H1 (cell line): Measurements from ENCODE around the gene PLA2G15. TPM values are rescaled to one million over a fixed set of nuclear protein-coding genes. Genes with fewer than 3 reads are reported as not detected.

ENCODE experiments used
- CTCF ChIA-PET: fragments of 300-600 bp; sonication (Branson Sonifier 250); formaldehyde crosslinking; loops from one replicate; lab custom pipeline; 2021; ENCODE audit not compliant: partially characterized antibody; lab: Charles Lee
- POLR2A ChIA-PET: fragments of 300-600 bp; sonication (Branson Sonifier 250); formaldehyde crosslinking; loops from one replicate; lab custom pipeline; 2021; ENCODE audit warnings: inconsistent platforms; ENCODE audit not compliant: partially characterized antibody; lab: Charles Lee
- DNase-seq, 2 experiments: peaks; one replicate each; pipeline versions ENCODE4 v3.0.0 to v3.0.0-alpha.2; 2010 to 2022; ENCODE audit warnings: low spot score in 2 of 2, low read depth in 1 of 2, mixed read lengths in 1 of 2
- FAIRE-seq: peaks from 2 replicates; lab custom pipeline; 2011; peaks lifted over from hg19 to GRCh38; lab: Jason Lieb, UNC
- H2AFZ ChIP-seq: 2 replicates; pipeline ENCODE4 v1.8.1; 2012; ENCODE audit warnings: low read length, inconsistent platforms
- H2AK5ac ChIP-seq: 2 replicates; pipeline ENCODE4 v1.6.1; 2013; ENCODE audit warnings: low read depth, low read length
- H2BK120ac ChIP-seq: replicated peaks from 2 replicates; pipeline ENCODE3; 2013; ENCODE audit warnings: low read depth, low read length, inconsistent platforms
- H2BK12ac ChIP-seq: 2 replicates; pipeline ENCODE4 v1.6.1; 2013; ENCODE audit warnings: low read depth, low read length
- H2BK15ac ChIP-seq: 2 replicates; pipeline ENCODE4 v1.6.1; 2013; ENCODE audit warnings: low read length
- H2BK20ac ChIP-seq: 2 replicates; pipeline ENCODE4 v1.6.1; 2013; ENCODE audit warnings: low read length
- H2BK5ac ChIP-seq: 2 replicates; pipeline ENCODE4 v1.6.1; 2013; ENCODE audit warnings: low read depth, low read length
- H3K14ac ChIP-seq: 2 replicates; pipeline ENCODE4 v1.6.1; 2013; ENCODE audit warnings: inconsistent platforms; ENCODE audit not compliant: insufficient read length
- H3K18ac ChIP-seq: 2 replicates; pipeline ENCODE4 v1.6.1; 2013; ENCODE audit warnings: low read length; ENCODE audit errors: extremely low read depth
- H3K23ac ChIP-seq: 2 replicates; pipeline ENCODE4 v1.6.1; 2013; ENCODE audit warnings: inconsistent platforms; ENCODE audit not compliant: insufficient read length
- H3K23me2 ChIP-seq: 2 replicates; pipeline ENCODE4 v1.6.1; 2013; ENCODE audit warnings: low read depth, low read length
- H3K27ac ChIP-seq: 2 replicates; pipeline ENCODE4 v1.6.1; 2011; ENCODE audit warnings: low read depth, low read length, inconsistent platforms
- H3K27me3 ChIP-seq, 4 experiments: replicated peaks in 1 of 4; 1 replicate in 1 of 4; 2 replicates in 3 of 4; pipeline versions ENCODE4 v1.6.1 to v1.8.1; 2011 to 2013; ENCODE audit warnings: low read length in 3 of 4, mild to moderate bottlenecking in 3 of 4, inconsistent platforms in 2 of 4, mixed read lengths in 2 of 4, moderate library complexity in 1 of 4; ENCODE audit not compliant: control insufficient read depth in 3 of 4, insufficient read depth in 3 of 4; ENCODE audit errors: extremely low read depth in 1 of 4
- H3K36me3 ChIP-seq, 4 experiments: 2 replicates each; pipeline versions ENCODE4 v1.6.1 to v1.8.1; 2011 to 2013; ENCODE audit warnings: mild to moderate bottlenecking in 4 of 4, low read length in 3 of 4, moderate library complexity in 2 of 4, control low read depth in 1 of 4, inconsistent platforms in 1 of 4; ENCODE audit not compliant: insufficient read depth in 4 of 4, control insufficient read depth in 2 of 4
- H3K4ac ChIP-seq: replicated peaks from 2 replicates; pipeline ENCODE3; 2013; ENCODE audit warnings: low read length, low read depth, mixed read lengths, inconsistent platforms; ENCODE audit not compliant: insufficient read length
- H3K4me1 ChIP-seq, 4 experiments: replicated peaks in 1 of 4; 1 replicate in 1 of 4; 2 replicates in 3 of 4; pipeline versions ENCODE4 v1.6.1 to v1.8.1; 2011 to 2013; ENCODE audit warnings: low read length in 3 of 4, inconsistent platforms in 2 of 4, mixed read lengths in 1 of 4; ENCODE audit not compliant: insufficient read depth in 4 of 4, control insufficient read depth in 3 of 4
- H3K4me2 ChIP-seq, 2 experiments: 2 replicates each; pipeline versions ENCODE4 v1.6.1 to v1.8.1; 2011 to 2013; ENCODE audit warnings: low read depth in 2 of 2, low read length in 2 of 2, control low read depth in 1 of 2, inconsistent platforms in 1 of 2, mild to moderate bottlenecking in 1 of 2; ENCODE audit not compliant: insufficient read depth in 1 of 2
- H3K4me3 ChIP-seq, 4 experiments: fragments of 200-600, 300-600 bp in 1 of 4; sonication (generic), shearing (Covaris generic), sonication (Bioruptor Twin) in 1 of 4; 2 replicates each; pipeline versions ENCODE4 v1.5.1 to v1.8.1; 2011 to 2016; ENCODE audit warnings: low read length in 4 of 4, low read depth in 3 of 4, control low read depth in 2 of 4, inconsistent platforms in 2 of 4, mild to moderate bottlenecking in 2 of 4, mixed read lengths in 1 of 4, moderate library complexity in 1 of 4; ENCODE audit not compliant: insufficient read depth in 2 of 4; ENCODE audit errors: extremely low read depth in 1 of 4
- H3K56ac ChIP-seq: replicated peaks from 2 replicates; pipeline ENCODE3; 2013; ENCODE audit warnings: low read depth, mild to moderate bottlenecking, mixed read lengths, low read length, inconsistent platforms; ENCODE audit not compliant: insufficient read length
- H3K79me1 ChIP-seq: 2 replicates; pipeline ENCODE4 v1.6.1; 2013; ENCODE audit warnings: low read depth, low read length, control low read depth
- H3K79me2 ChIP-seq, 2 experiments: 2 replicates each; pipeline versions ENCODE4 v1.6.1 to v1.8.1; 2012 to 2013; ENCODE audit warnings: low read length in 2 of 2, mild to moderate bottlenecking in 2 of 2, inconsistent platforms in 1 of 2; ENCODE audit not compliant: insufficient read depth in 2 of 2, control insufficient read depth in 1 of 2
- H3K9ac ChIP-seq, 4 experiments: replicated peaks in 1 of 4; 1 replicate in 1 of 4; 2 replicates in 3 of 4; pipeline versions ENCODE4 v1.6.1 to v1.8.1; 2011 to 2013; ENCODE audit warnings: low read depth in 3 of 4, low read length in 3 of 4, control low read depth in 2 of 4, mild to moderate bottlenecking in 2 of 4, moderate library complexity in 2 of 4, inconsistent platforms in 1 of 4; ENCODE audit errors: extremely low read depth in 1 of 4
- H3K9me3 ChIP-seq, 2 experiments: 2 replicates each; pipeline versions ENCODE4 v1.6.1 to v1.8.1; 2012 to 2013; ENCODE audit warnings: mild to moderate bottlenecking in 2 of 2, moderate library complexity in 2 of 2, control low read depth in 1 of 2, inconsistent platforms in 1 of 2, low read depth in 1 of 2, low read length in 1 of 2, mixed read lengths in 1 of 2; ENCODE audit not compliant: insufficient read depth in 2 of 2
- H4K20me1 ChIP-seq, 2 experiments: replicated peaks in 1 of 2; 2 replicates each; pipeline versions ENCODE3 to v1.8.1; 2011 to 2013; ENCODE audit warnings: inconsistent platforms in 2 of 2, low read length in 2 of 2, mild to moderate bottlenecking in 1 of 2; ENCODE audit not compliant: insufficient read depth in 2 of 2, control insufficient read depth in 1 of 2
- H4K5ac ChIP-seq: 2 replicates; pipeline ENCODE4 v1.6.1; 2013; ENCODE audit warnings: low read length, low read depth, mixed read lengths, inconsistent platforms; ENCODE audit not compliant: insufficient read length
- H4K8ac ChIP-seq: 2 replicates; pipeline ENCODE4 v1.8.0; 2013; ENCODE audit warnings: mild to moderate bottlenecking, moderate library complexity, low read length, inconsistent platforms; ENCODE audit not compliant: insufficient read depth; ENCODE audit errors: extremely low read depth
- H4K91ac ChIP-seq: replicated peaks from 2 replicates; pipeline ENCODE3; 2013; ENCODE audit warnings: low read length, mixed read lengths, inconsistent platforms; ENCODE audit not compliant: insufficient read length
- ATF3 ChIP-seq: IDR thresholded peaks from 2 replicates; pipeline ENCODE4 v1.6.1; 2011; ENCODE audit warnings: low read depth, mild to moderate bottlenecking, low read length; ENCODE audit not compliant: insufficient read depth
- CHD2 ChIP-seq: IDR thresholded peaks from 2 replicates; pipeline ENCODE4 v1.6.1; 2012; ENCODE audit warnings: low read length, improper control_type of control experiment
- POLR2AphosphoS5 ChIP-seq: IDR thresholded peaks from 2 replicates; pipeline ENCODE4 v1.6.1; 2011; ENCODE audit warnings: low read depth, low read length
- SAP30 ChIP-seq: fragments of 300-600 bp; sonication (generic); IDR thresholded peaks from 2 replicates; pipeline ENCODE4 v1.7.1; 2012; ENCODE audit warnings: low read length, moderate library complexity, mild to moderate bottlenecking, inconsistent platforms; ENCODE audit not compliant: insufficient read depth, insufficient replicate concordance
- SIN3A ChIP-seq, 2 experiments: IDR thresholded peaks in 1 of 2; conservative IDR thresholded peaks in 1 of 2; 2 replicates each; pipeline ENCODE4 v1.6.1; 2011 to 2012; ENCODE audit warnings: low read length in 2 of 2, improper control_type of control experiment in 1 of 2, low read depth in 1 of 2, mild to moderate bottlenecking in 1 of 2
- SRF ChIP-seq: IDR thresholded peaks from 2 replicates; pipeline ENCODE4 v1.6.1; 2011; ENCODE audit warnings: mild to moderate bottlenecking, low read depth, low read length, moderate library complexity
- TEAD4 ChIP-seq: IDR thresholded peaks from 2 replicates; pipeline ENCODE4 v1.6.1; 2012; ENCODE audit warnings: low read depth, low read length, inconsistent platforms, mixed read lengths
- WGBS, 2 experiments: shearing (Covaris generic) in 1 of 2; methylation state at CpG; one replicate each; pipeline versions ENCODE4 v1.1.6 to v1.1.7; 2013 to 2015; ENCODE audit warnings: low lambda C conversion rate in 2 of 2, mixed read lengths in 2 of 2, inconsistent platforms in 1 of 2, low coverage in 1 of 2, missing lambda C conversion rate in 1 of 2; ENCODE audit not compliant: insufficient replicate concordance in 2 of 2, insufficient coverage in 1 of 2, insufficient read length in 1 of 2; ENCODE audit errors: extremely low coverage in 1 of 2, missing lambda C conversion rate in 1 of 2; 5-methylcytosine and 5-hydroxymethylcytosine counted together
- polyA plus RNA-seq, 7 experiments: library from polyadenylated mRNA; depleted of rRNA in 3 of 7; stranded (reverse) in 5 of 7; unstranded in 2 of 7; fragments of >200 nt in 5 of 7; fragments of 200-250 nt in 2 of 7; gene quantifications; 1 replicate in 5 of 7; 2 replicates in 1 of 7; 4 replicates in 1 of 7; pipeline versions ENCODE4 v1.2.1 to v1.2.3, GENCODE V29; 2011 to 2013; ENCODE audit warnings: missing spikeins in 2 of 7, mixed read lengths in 2 of 7
- total RNA-seq: library from RNA; stranded (reverse); fragmentation: NEBNext Ultra II Directional; extraction: Animal tissue kit (Norgen Biotek cat#: 25700); gene quantifications from 2 replicates; pipeline ENCODE4 v1.2.1, GENCODE V29; 2021

The PLA2G15 gene
- total and polyA plus RNA-seq, 2 of the 8 experiments (the other 6 are each of a cell fraction or from before 2014, with no cell fraction given), result 11.2 to 12.0 TPM

- H4K20me1 ChIP-seq, result peaks cover 15 to 21% of the 10 kb centered on the region in 2 experiments
- H3K4me3 ChIP-seq, result peak overlapping the region; percentile 59 to 85 (median 82)
- no peak for FAIRE-seq
- H4K5ac ChIP-seq, result peak overlapping the region; percentile 84
- peak overlapping the region; percentile 66; the same call in 1 of the 2 replicates for H2BK20ac ChIP-seq
- H3K9me3 ChIP-seq, result no peaks in the 10 kb centered on the region
- H4K8ac ChIP-seq, result peak overlapping the region; percentile 68; the same call in 1 of the 2 replicates
- H3K14ac ChIP-seq, result no peak overlapping the region
- WGBS, 2 experiments, result 0% methylated on average over 21 of the region's 21 CpGs; no CpG with 5 or more reads in 1 of the 2 experiments
- ChIA-PET POLR2A (interaction anchor here (0.6 to 5.9 kb wide), 27 partner anchors 9 to 421 kb away, joined by 3 to 61 read pairs (median 4); partner anchors contain the start of genes NFATC3, PLA2G15, PRMT7 and PSMB10), CTCF (interaction anchor here (0.7 to 4.0 kb wide), 4 partner anchors 26 to 143 kb away, joined by 3 to 23 read pairs (median 10); partner anchors contain the start of gene SLC7A6)
- H3K79me2 ChIP-seq, result peaks cover 5 to 19% of the 10 kb centered on the region in 2 experiments
- H3K23me2 ChIP-seq, result peaks cover 22% of the 10 kb centered on the region
- no peaks in the 10 kb centered on the region for H3K27me3 ChIP-seq
- TF ChIP-seq TEAD4 (no peak), SIN3A (conservative IDR thresholded peaks at IDR 0.05 in 1 of 2, IDR thresholded peaks at IDR 0.05 in 1 of 2; ENCODE audit: low read depth in 1 of 2, low read length in 2 of 2) (peak in 1 of 2 experiments; percentile 43; a peak in 1 of 4 replicates), CHD2 (no peak), POLR2AphosphoS5 (0 out of 2 replicates have a peak, but pooled peaks have one; percentile 42), ATF3 (no peak), SRF (no peak), SAP30 (peak; percentile 5)
- H3K27ac ChIP-seq, result peak overlapping the region; percentile 84
- peak overlapping the region; percentile 23 for H2BK12ac ChIP-seq
- H4K91ac ChIP-seq, result peak overlapping the region; percentile 45
- H3K4me1 ChIP-seq, result peaks cover 0 to 28% (median 20%) of the 10 kb centered on the region in 4 experiments; a peak in 5 of 7 replicates
- peaks cover 2 to 9% (median 6%) of the 10 kb centered on the region in 4 experiments; a peak in 5 of 8 replicates for H3K36me3 ChIP-seq
- no peak for DNase-seq
- H2BK120ac ChIP-seq, result peak overlapping the region; percentile 96
- H3K4ac ChIP-seq, result peak overlapping the region; percentile 36
- H3K4me2 ChIP-seq, result peak overlapping the region; percentile 99
- no peak overlapping the region for H3K23ac ChIP-seq
- peak overlapping the region; percentile 97; the same call in 1 of the 2 replicates for H2BK15ac ChIP-seq
- peaks cover 5% of the 10 kb centered on the region; the same call in 1 of the 2 replicates for H3K79me1 ChIP-seq
- H3K56ac ChIP-seq, result peak overlapping the region; percentile 9
- H3K18ac ChIP-seq, result peak overlapping the region; percentile 76
- peak overlapping the region; percentile 93 for H2BK5ac ChIP-seq
- H2AK5ac ChIP-seq, result 0 out of 2 replicates have a peak overlapping the region, but pooled peaks have one; percentile 14
- H3K9ac ChIP-seq, result peak overlapping the region; percentile 38 to 90 (median 77)
- no peak overlapping the region; the same call in 1 of the 2 replicates for H2AFZ ChIP-seq
These were observed 8.3 kb upstream of the PLA2G15 start for GRCh38 chr16:68236826-68237242.
